ENCODE results near the gene ANO3.
"Not testable (repeated sequence)": the region's sequence is repeated elsewhere in the genome, so short reads cannot be mapped to it uniquely, and the experiment has no call there.

Gene ANO3

DNA sequence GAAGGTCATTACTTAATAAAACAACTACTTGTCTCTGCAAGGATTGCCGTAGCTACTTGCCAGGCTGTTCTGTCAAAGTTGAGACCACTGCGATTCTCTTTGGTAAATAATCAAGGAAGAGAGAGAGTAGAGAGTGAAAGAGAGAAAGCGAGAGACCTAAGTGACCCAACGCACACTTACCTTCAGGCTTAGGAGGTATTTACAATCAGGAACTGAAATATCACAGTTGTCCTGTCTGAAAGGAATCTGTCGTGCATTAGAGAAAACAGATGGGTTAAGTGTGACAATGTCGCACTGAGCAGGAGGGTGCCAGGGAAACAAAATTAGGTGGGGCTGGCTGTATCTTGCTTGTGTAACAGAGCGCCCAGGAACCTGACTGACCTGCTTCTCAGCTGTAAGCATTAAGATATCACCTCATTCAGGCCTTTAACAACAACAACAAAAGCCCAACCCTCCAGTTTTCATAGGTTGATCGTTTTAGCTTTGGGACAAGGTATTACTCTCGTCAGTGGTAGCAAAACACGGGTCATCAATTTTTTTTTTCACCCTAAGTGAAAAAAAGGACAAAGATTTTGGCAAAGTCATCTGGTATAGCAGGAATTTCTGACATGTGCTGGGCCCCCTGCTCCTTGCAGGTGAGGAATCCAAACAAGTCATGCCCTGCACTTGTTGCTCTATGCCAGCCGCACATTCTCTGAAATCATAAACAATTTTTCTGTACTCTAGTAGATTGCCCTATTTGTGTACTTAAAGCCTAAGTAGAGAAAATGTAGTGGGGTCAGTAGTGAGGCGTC is 240.1 kb downstream of the ANO3 start, which contains the start of gene MUC15:
Gene MUC15 (minus strand): TSS at position 403 of the 794 bp plus-strand sequence. CDS start 5,169 bp downstream, outside the sequence.
- in situ Hi-C loops (cut with MboI; ENCODE audit: low sequenced_read_pairs): no loop called here

- in situ Hi-C loops (cut with MboI; ENCODE audit: low sequenced_read_pairs): no loop called here
Measured at GRCh38 chr11:26572770-26573402, 241.0 kb downstream of the ANO3 start.

DNA sequence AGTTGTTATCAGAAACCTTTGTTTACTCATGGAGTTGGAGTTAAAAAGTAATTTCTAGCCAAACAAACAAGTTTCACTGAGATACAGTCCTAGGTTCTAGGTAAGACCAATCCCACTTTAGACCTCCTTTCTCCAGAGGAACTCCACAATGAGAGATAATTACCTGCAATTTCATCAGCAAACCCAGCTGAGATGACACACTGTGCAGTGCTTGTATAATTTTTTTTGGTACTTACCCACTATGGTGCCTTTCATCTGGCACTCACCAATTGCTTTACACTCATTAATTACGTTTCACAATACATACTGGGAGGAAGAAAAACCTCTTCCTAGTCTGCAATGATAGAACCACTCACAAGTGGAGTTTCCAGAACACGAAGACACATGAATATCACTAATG is 242.0 kb downstream of the ANO3 start:
- in situ Hi-C loops (cut with MboI; ENCODE audit: low sequenced_read_pairs): no loop called here

- in situ Hi-C loops (cut with MboI; ENCODE audit: low sequenced_read_pairs): no loop called here
Measured at GRCh38 chr11:26575946-26576345, 244.0 kb downstream of the ANO3 start.

DNA sequence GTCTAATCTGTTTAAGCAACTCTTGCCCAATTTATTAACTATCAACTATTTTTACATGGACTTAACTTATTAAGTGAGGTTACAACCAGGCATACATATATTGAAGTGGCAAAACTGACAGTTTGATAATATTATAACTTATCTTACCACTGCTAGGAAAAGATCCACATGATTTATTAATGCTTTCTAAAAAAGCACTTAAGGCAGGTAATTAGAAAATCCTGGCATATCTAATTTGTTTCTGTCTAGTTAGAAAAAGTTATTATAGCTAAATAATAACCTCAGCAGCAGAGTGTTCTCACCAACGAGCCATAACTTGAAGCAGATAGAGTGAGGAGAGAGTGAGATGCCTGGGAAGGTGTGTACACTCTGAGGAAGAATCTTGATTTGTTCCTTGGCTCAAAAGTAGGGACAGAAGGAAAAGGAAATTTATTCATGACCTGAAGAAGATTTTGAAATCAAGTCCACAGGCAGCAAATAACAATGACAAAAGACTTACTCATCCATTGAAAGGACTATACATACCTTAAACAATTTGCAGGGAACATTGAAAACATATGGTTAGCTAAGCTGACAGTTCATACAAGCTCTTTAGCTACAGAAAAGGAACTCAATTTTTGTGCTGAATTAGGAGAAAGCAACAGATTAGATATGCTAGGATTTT is 247.2 kb downstream of the ANO3 start:
- in situ Hi-C loops (cut with MboI; ENCODE audit: low sequenced_read_pairs): no loop called here

- in situ Hi-C loops (cut with MboI; ENCODE audit: low sequenced_read_pairs): no loop called here
Measured at GRCh38 chr11:26579683-26580082, 247.8 kb downstream of the ANO3 start.

- in situ Hi-C loops (cut with MboI; ENCODE audit: low sequenced_read_pairs): no loop called here
Measured at GRCh38 chr11:26580929-26581328, 249.0 kb downstream of the ANO3 start.

GRCh38 chr11:26583550-26583949 is 251.6 kb downstream of the ANO3 start:
- in situ Hi-C loops (cut with MboI; ENCODE audit: low sequenced_read_pairs): no loop called here

- in situ Hi-C loops (cut with MboI; ENCODE audit: low sequenced_read_pairs): no loop called here
Measured at GRCh38 chr11:26584818-26585217, 252.9 kb downstream of the ANO3 start.

GRCh38 chr11:26587073-26587472 is 255.1 kb downstream of the ANO3 start:
- in situ Hi-C loops (cut with MboI; ENCODE audit: low sequenced_read_pairs): no loop called here

- in situ Hi-C loops (cut with MboI; ENCODE audit: low sequenced_read_pairs): no loop called here
Measured at GRCh38 chr11:26593691-26594090, 261.8 kb downstream of the ANO3 start.

GRCh38 chr11:26595207-26595865 is 263.4 kb downstream of the ANO3 start:
- in situ Hi-C loops (cut with MboI; ENCODE audit: low sequenced_read_pairs): not testable (repeated sequence)

GRCh38 chr11:26597049-26597689 is 265.2 kb downstream of the ANO3 start:
- in situ Hi-C loops (cut with MboI; ENCODE audit: low sequenced_read_pairs): not testable (repeated sequence)

- in situ Hi-C loops (cut with MboI; ENCODE audit: low sequenced_read_pairs): no loop called here
Measured at GRCh38 chr11:26597899-26598298, 266.0 kb downstream of the ANO3 start.

GRCh38 chr11:26599425-26599824 is 267.5 kb downstream of the ANO3 start:
- in situ Hi-C loops (cut with MboI; ENCODE audit: low sequenced_read_pairs): no loop called here

DNA sequence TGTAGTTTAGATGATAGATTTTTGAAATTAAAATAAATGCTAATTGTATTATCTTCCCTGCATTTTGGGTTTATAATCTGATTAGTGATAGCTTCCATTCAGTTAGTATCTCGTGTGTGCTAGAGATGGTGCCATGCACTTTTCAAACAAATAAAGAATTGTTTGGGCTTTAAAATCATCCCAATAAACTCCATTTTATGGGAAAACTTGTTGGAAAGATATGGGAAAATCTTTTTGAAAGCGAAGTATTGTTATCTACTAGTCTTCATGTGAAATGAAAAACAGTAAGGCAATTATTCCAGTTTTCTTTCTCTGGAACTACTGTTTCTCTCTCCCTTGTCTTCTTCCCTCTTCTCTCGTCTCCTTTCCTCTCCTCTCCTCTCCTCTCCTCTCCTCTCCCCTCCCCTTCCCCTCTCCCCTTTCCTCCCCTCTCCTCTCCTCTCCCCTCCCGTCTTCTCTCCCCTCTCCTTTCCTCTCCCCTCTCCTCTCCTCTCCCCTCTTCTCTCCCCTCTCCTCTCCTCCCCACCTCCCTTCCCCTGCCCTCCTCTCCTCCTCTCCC is 268.0 kb downstream of the ANO3 start:
- in situ Hi-C loops (cut with MboI; ENCODE audit: low sequenced_read_pairs): no loop called here

DNA sequence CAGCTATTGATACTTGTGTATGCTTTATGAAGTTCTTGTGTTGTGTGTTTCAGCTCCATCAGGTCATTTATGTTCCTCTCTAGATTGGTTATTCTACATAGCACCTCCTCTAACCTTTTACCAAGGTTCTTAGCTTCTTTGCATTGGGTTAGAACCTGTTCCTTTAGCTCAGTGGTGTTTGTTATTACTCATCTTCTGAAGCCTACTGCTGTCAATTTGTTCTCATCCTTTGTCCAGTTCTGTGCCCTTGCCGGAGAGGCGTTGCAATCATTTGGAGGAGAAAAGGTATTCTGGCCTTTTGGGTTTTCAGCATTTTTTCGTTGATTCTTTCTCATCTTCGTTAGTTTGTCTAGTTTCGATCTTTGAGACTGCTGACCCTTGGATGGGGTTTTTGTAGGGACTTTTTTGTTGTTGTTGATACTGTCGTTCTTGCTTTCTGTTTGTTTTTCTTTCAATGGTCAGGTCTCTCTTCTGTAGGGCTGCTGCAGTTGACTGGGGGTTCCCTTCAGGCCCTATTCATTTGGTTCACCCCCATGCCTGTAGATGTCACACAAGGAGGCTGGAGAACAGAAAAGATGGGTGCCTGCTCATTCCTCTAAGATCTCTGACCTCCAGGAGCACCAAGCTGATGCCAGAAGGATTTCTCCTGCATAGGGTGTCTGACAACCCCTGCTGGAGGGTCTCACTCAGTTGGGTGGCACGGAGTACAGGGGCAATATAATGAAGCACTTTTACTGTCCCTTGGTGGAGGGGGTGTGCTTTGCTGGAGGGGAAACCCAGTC is 276.0 kb downstream of the ANO3 start:
- in situ Hi-C loops (cut with MboI; ENCODE audit: low sequenced_read_pairs): no loop called here

- in situ Hi-C loops (cut with MboI; ENCODE audit: low sequenced_read_pairs): no loop called here
Measured at GRCh38 chr11:26608507-26609146, 276.7 kb downstream of the ANO3 start.

DNA sequence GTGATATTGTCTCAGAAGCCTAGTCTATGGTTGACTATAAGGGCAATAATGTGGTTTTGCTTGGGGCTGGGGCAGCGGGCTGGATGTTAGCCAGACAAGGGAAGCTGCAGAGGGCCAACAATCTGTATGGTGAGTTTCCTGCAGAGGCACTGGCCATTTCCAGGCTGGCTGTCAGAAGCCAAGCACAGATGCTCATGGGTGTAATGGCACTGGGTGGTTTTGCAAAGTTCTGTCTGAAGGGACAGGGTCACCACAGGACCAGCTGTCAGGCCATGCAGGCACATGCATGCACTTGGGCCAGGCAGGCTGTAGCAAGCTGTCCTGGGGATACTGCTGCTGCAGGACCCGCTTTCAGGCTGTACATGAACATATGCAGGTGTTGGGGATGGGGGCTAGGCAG is 281.8 kb downstream of the ANO3 start:
- in situ Hi-C loops (cut with MboI; ENCODE audit: low sequenced_read_pairs): no loop called here
